A549 treated with Hydrocortisone at 1 μM for 4 hours (cell line): Measurements from ENCODE around the gene PPM1M. TPM values are rescaled to one million over a fixed set of nuclear protein-coding genes. Genes with fewer than 3 reads are reported as not detected.

Experiments used
- total RNA-seq: library from RNA; stranded (reverse); fragments of 200-300 nt; extraction: Qiagen RNA extraction; gene quantifications from 5 replicates; pipeline ENCODE4 v1.2.3, GENCODE V29; 2022

Gene PPM1M, protein sequence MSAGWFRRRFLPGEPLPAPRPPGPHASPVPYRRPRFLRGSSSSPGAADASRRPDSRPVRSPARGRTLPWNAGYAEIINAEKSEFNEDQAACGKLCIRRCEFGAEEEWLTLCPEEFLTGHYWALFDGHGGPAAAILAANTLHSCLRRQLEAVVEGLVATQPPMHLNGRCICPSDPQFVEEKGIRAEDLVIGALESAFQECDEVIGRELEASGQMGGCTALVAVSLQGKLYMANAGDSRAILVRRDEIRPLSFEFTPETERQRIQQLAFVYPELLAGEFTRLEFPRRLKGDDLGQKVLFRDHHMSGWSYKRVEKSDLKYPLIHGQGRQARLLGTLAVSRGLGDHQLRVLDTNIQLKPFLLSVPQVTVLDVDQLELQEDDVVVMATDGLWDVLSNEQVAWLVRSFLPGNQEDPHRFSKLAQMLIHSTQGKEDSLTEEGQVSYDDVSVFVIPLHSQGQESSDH
- 3.9 to 5.2 TPM (median 4.2 TPM) in 5 replicates for total RNA-seq

DNA sequence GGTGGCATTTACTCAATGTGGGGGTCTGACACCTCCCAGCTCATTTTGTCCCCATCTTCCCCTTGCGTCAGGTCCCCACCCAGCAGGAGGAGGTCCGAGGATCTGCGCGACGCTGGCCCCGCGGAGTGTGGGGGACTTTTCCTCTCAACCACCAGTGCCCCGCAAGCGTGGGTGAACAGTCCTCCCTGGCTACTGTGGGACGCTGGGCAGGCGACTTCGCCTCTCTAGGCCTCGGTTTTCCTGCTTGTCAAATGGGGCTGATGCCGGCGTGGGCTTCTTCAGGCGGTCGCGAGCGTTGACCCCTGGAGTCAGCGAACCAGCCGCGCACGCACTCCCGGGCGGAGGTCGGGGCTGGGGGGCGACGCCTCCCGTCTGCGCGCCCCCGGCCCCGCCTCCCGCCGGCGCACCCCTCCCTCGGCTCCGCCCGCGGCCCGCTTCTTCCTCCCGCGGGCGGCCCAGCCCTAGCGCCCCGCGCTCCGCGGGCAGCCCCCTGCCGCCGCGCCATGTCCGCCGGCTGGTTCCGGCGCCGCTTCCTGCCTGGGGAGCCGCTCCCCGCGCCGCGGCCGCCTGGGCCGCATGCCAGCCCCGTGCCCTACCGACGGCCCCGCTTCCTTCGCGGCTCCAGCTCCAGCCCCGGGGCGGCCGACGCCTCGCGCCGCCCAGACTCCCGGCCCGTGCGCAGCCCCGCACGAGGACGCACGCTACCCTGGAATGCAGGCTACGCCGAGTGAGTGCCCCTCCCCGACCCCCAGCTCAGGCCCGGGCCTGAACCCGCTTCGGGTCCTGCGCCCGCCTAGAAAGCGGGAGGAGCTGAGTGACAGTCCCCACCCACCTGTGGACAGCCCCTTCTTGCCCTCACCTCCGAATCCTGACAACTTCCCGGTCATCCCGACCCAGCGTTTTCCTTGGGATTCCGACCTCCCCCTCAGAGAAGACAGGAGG, at the start of gene PPM1M:
TSS of gene PPM1M (plus strand) at position 438 of the 942 bp plus-strand sequence. CDS start at position 504, 66 bp downstream.

DNA sequence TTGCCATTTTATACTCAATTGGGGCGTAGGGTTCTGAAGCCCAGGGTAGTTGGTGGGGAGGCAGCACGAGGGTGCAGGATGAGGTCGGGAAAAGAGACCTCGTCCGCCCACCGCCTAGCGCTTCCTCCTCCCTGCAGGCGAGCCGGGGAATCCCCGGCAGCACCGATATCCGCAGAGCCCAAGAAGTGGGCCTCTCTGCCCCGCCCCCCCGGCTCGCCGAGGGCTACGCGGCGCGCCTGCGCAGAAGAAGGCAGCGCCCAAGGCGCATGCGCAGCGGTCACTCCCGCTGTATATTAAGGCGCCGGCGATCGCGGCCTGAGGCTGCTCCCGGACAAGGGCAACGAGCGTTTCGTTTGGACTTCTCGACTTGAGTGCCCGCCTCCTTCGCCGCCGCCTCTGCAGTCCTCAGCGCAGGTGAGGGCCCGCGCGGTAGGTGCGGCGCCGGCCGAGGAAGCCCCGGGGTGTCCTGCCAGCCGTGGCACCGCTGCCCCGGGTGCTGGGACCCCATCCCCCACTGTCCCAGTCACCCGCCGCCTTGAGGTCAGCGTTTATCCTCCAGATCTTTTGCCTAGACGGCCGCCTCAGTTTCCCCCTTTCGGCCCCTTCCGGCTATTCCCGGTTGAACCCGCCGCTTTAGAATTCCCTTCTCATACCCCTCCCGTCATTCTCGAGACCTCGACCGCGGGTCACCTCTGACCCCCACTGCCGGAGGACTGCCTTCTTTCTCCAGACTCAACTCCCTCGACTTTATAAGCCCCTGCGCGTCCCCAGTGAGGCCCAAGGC, 47.5 kb upstream of the PPM1M start, which contains the start of gene ALAS1:
TSS of gene ALAS1 (plus strand) at position 319 of the 784 bp plus-strand sequence. CDS start 1,082 bp downstream, outside the sequence.

DNA sequence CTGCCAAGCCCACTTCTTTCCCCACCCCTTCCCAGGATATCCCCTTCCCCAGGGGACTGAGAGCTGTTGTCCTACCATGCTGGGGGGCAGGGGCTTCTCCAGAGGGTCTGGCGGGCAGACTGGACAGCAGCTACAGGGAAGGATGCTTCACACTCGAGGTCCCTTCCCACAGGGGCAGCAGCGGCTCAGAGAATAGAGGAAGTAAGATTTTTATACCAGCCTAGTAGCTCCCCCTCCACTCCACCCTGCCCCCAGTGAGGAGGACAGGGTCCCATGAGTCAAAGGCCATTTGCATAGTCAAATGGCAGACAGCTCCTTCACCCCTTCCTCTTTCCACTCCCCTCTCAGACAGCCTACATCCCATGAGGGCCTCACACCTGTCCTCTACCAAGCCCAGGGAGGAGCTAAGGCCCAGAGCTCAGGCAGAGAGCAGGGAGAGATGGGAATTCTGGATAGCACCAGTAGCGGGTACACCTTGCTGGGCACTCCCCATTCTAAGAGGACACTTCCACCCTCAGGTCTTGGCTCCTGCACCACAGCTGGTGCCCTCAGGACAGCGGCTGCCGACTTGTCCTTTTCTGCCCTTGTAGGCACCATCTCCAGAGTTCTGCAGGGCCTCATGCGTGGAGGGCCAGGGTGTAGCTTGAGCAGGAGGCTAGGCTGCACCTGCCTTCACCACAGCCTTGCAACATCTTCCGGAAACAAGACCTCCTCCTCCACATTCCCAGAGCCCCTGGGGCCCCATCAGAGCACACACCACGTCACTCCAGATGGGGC, 19.9 kb upstream of the PPM1M start, which contains the start of gene TLR9:
TSS of gene TLR9 (minus strand) at position 194 of the 777 bp plus-strand sequence. CDS start at position 78, 116 bp downstream.

DNA sequence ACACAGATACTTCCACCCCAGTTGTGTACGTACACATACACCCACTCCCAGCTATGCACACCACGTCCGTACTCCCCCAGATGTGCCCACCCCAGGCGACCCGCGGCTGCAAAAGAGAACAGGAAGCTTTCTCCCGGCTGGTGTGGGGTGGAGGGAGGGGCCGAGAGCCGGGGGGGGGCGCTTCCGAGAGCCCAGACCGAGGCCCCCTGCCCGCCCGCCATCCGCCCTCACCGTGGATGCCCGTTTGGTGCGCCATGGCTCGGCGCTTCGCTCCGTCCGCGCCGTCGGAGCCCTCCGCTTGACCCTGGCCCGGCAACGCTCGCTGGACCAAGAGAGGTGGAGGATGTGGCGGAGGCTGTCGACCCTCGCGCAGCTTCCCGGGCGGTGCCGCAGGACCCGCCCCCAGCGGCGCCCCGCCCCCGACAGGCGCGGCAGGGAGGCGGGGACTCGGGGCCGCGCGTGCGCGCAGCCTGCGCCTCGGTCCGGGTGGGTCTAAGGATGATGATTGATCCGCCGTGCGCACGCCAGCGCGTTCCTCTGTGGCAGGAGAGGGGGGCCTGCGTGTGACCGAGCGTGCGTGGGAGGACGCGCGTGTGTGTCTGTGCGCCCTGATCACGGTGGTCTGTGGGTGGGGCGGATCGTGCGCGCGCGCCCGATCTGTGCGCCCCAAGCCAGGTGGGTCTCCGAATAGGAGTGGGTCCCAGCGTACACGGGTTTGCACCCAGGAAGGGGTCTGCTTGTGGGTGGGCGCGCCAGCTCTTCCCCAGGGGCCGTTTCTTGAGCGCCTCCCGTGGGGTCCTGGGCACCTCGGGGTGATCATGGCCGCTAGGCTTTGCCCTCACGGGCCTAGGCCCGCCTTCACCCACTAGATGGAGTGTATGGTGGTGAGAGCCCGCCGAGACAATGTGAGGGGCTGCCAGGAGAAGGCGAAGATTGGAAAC, 6.5 kb upstream of the PPM1M start, which contains the start of gene TWF2:
TSS of gene TWF2 (minus strand) at position 398 of the 941 bp plus-strand sequence. CDS start at position 256, 142 bp downstream.

DNA sequence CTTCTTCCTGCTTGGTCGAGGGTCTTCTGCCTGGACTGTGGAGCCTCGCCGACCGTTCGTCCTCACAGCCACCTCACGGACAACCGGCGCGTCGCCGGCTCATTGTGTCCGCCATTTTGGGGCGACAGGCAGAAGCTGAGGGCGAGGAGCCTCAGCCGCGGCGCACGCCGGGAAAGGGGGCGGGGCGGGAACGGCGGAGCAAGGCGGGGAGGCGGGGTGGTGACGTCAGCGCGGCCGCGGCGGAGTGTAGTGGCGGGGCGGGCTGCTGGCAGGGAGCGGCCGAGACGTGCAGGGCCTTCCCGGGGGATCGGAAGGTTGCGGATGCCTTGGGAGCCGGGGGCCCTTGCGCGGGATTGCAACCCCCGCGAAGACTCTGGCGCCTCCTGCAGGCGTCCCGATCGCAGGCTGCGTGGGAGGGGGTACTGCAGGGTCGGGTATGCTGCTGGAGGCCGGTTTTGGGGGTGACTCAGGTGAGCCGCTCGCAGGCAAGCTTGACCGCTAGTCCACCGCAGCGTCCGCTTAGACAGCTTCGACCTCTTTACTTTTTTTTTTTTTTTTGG, 33.0 kb downstream of the PPM1M start, which contains the start of gene WDR82:
TSS of gene WDR82 (minus strand) at position 140 of the 560 bp plus-strand sequence. CDS start 288 bp downstream, outside the sequence.

Other genes with a start within 250 kb of the PPM1M start
- 1,296 to 1,373 TPM (median 1,344 TPM) in 5 replicates for gene RPL29, start 249.9 kb upstream of the PPM1M start, total RNA-seq
- gene DUSP7, start 189.2 kb upstream of the PPM1M start, total RNA-seq = 20.4 to 21.4 TPM (median 21.2 TPM) in 5 replicates
- 17.7 to 19.8 TPM (median 18.1 TPM) in 5 replicates for gene POC1A, start 91.3 kb upstream of the PPM1M start, total RNA-seq
- gene ALAS1, start 47.6 kb upstream of the PPM1M start, total RNA-seq = 43.7 to 52.3 TPM (median 48.9 TPM) in 5 replicates
- gene TLR9, start 20.1 kb upstream of the PPM1M start, total RNA-seq = 0.02 to 0.03 TPM in 2 of 5 replicates, not detected in the others
- gene TWF2, start 6.6 kb upstream of the PPM1M start, total RNA-seq = 59.1 to 71.2 TPM (median 66.9 TPM) in 5 replicates
- gene WDR82, start 32.9 kb downstream of the PPM1M start, total RNA-seq = 49.1 to 59.5 TPM (median 50.8 TPM) in 5 replicates
- gene GLYCTK, start 42.1 kb downstream of the PPM1M start, total RNA-seq = 3.0 to 4.6 TPM (median 3.9 TPM) in 5 replicates
- 0.78 to 1.2 TPM (median 0.97 TPM) in 5 replicates for gene DNAH1, start 70.6 kb downstream of the PPM1M start, total RNA-seq
- 33.2 to 39.6 TPM (median 37.1 TPM) in 5 replicates for gene BAP1, start 164.2 kb downstream of the PPM1M start, total RNA-seq
- gene PHF7, start 164.9 kb downstream of the PPM1M start, total RNA-seq = 2.2 to 3.9 TPM (median 3.4 TPM) in 5 replicates
- 0.03 to 0.16 TPM (median 0.06 TPM) in 5 replicates for gene SEMA3G, start 199.3 kb downstream of the PPM1M start, total RNA-seq
- gene TNNC1, start 208.3 kb downstream of the PPM1M start, total RNA-seq = 0.63 to 1.4 TPM (median 1.2 TPM) in 5 replicates
- gene NISCH, start 209.8 kb downstream of the PPM1M start, total RNA-seq = 11.4 to 14.9 TPM (median 12.8 TPM) in 5 replicates
- gene STAB1, start 249.6 kb downstream of the PPM1M start, total RNA-seq = 0.03 to 0.21 TPM (median 0.09 TPM) in 5 replicates